ENCODE data around the gene GALNT2. TPM values are rescaled to one million over a fixed set of nuclear protein-coding genes. Genes with fewer than 3 reads are reported as not detected.

GALNT2 gene
- total and polyA plus RNA-seq, 10 donors, result 7.9 to 44.8 (median 36.9) TPM

DNA sequence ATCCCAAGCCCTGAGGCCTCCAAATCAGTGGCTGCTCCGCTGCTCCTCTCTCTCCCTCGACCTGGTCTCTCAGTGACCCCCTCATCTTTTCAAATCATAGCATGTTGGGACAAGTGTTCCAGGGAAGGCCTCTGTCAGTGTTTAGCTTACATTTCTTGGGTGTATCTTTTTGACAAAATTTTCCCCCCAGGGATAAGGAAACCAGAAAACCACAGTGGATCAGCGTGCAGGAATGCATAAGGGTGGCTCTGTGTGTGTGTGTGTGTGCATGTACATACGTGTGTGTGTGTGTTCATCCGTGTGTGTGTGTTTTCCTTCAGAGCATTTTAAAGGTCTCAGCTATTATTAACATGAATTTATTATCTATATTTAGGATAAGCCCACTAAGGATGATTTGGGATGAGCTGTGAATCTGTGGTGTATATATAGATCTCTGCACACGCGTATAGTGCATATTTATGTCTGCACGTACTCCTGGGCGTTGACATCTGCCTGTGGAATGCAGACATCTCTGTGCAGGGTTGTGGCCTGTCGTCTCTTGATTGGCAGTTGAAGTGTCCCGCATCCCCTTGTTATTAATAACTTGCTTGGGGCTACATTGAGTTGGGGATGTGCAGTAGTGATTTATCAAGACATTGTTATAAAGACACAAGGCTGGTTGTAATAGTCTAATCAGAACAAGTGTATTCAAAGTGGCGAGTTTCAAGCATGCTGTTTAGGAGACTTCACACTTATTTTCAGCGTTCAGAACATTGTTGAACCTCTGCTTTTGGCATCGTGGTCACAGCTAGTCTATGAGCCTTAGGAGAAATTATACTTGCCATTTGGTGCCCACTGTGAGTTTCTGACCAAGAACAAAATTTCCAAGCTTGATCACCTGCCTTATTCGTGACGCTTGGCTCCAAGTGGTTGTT lies 55.6 kb downstream of the GALNT2 start:
- H3K36me3 ChIP-seq, result peaks cover 0 to 11% (median 0%) of the 10 kb centered on the region in 6 donors
- WGBS, 5 donors, result 69 to 85% (median 77%) methylated on average over 16 of the region's 16 CpGs
- H3K9me3 ChIP-seq, result no peaks in the 10 kb centered on the region
- H3K4me3 ChIP-seq, result no peak overlapping the region
- no peak for DNase-seq
- H3K27ac ChIP-seq, result peak overlapping the region in 5 of 8 donors; percentile 39 to 75 (median 65)
- intact Hi-C loops (cut with DNase I; ENCODE audit: low total_unique reads), result no loop called here
- no peaks in the 10 kb centered on the region for H3K27me3 ChIP-seq (replicated peaks in 1 of 7)
- H3K4me1 ChIP-seq, result peaks cover 0 to 89% (median 41%) of the 10 kb centered on the region in 6 donors
- TF ChIP-seq POLR2AphosphoS5 (IDR thresholded peaks at IDR 0.05), result no peak
- TF ChIP-seq POLR2A (IDR thresholded peaks at IDR 0.05), result no peak
- TF ChIP-seq, protein P1, sequence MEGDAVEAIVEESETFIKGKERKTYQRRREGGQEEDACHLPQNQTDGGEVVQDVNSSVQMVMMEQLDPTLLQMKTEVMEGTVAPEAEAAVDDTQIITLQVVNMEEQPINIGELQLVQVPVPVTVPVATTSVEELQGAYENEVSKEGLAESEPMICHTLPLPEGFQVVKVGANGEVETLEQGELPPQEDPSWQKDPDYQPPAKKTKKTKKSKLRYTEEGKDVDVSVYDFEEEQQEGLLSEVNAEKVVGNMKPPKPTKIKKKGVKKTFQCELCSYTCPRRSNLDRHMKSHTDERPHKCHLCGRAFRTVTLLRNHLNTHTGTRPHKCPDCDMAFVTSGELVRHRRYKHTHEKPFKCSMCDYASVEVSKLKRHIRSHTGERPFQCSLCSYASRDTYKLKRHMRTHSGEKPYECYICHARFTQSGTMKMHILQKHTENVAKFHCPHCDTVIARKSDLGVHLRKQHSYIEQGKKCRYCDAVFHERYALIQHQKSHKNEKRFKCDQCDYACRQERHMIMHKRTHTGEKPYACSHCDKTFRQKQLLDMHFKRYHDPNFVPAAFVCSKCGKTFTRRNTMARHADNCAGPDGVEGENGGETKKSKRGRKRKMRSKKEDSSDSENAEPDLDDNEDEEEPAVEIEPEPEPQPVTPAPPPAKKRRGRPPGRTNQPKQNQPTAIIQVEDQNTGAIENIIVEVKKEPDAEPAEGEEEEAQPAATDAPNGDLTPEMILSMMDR (IDR thresholded peaks at IDR 0.05 in 8 of 11, conservative IDR thresholded peaks at IDR 0.05 in 3 of 11), result no peak

DNA sequence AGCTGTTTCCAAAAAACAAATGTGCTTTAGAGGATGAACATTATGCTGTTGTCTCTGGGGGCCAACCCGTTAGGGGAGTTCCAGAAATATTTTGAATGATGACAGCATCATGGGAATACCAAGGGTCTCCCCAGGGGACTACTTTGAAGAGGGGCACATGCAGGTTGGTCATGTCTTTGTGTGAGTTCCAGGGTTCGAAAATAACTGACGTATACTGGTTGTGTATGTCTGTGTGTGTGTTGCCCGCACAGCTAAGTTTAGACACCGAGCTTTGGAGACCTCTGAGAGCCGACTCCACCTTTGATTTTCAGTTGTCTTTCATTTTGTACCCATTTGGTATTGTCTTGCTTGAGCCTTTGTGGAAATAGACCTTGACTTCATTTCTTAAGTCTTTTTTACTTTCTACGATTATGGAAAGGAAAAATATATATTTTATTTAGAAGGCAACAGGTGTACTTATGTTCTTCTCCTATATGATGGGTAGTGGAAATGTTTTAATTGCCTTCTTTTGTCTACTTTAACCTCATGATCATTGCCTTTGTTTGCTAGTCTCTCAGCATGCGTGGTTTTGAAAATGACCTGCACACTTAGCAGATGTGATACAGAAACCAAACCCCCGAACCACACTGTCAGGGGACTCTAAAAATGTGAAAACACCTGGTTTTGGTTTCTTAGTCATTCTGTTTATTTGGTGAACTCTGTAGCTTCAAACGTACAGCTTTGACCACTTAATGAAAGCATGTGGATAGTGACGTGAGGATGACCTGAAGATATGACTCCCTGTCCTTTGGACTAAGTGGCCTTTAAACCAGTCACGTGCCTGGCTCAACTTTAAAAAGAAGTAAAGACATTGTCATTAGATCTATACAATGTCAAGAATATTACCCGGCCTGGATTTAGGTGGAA lies 56.5 kb downstream of the GALNT2 start:
- no peak overlapping the region for H3K4me3 ChIP-seq
- no peaks in the 10 kb centered on the region for H3K27me3 ChIP-seq (replicated peaks in 1 of 7)
- peak overlapping the region in 5 of 8 donors; percentile 39 to 75 (median 65) for H3K27ac ChIP-seq
- no peak for DNase-seq
- intact Hi-C loops (cut with DNase I; ENCODE audit: low total_unique reads), result no loop called here
- peaks cover 0 to 89% (median 43%) of the 10 kb centered on the region in 6 donors for H3K4me1 ChIP-seq
- 49 to 70% (median 65%) methylated on average over 13 of the region's 13 CpGs for WGBS, 5 donors
- no peak for TF ChIP-seq POLR2A (IDR thresholded peaks at IDR 0.05)
- peaks cover 0 to 11% (median 0%) of the 10 kb centered on the region in 6 donors for H3K36me3 ChIP-seq
- H3K9me3 ChIP-seq, result no peaks in the 10 kb centered on the region

DNA sequence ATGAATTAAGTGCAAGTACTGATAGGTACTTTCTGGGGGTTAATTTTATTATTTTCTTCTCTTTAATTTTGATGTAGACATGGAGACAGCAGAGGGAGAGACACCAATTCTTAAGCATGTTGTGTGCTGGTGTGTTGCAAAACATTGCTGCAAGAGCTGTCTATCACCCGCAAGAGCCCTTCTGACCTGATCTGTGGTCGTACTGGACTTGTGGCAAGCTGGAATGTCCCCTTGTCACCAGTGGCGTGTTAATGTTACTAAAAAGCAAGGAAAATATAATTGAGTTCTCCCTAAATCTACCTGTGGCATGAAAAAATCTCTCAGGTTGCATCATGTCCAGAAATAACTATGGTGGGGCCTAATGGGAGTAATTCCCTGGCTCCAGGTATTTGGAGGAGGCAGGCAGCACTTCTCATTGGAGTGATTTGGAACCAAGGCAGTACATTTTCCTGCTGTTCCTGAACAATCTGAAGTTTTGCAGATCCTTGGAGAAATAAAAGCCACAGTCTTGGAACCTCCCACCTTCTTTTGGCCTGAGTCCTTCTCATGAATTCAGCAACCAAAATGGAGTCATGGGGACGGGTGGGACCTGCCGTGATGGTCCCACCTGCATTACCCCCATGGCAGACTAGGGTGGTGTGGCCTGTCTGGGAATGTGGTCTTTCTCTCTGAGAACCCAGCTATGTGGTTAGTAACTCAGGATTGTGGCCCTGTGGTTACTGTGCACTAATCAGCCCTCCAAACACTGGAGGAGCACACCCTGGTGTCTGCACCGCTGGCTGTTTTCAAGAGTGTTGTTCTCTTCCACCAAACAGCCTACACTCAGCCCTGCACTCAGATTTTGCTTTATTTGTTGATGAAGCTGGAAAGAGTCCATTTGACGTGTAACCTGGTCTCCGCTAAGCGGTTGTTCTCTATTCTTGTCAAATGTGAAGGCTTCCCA lies 57.4 kb downstream of the GALNT2 start:
- Histone ChIP-seq H3K4me1 (peaks cover 0 to 87% (median 43%) of the 10 kb centered on the region in 6 donors), H3K27ac (peak overlapping the region in 6 of 8 donors; percentile 8 to 75 (median 52)), H3K9me3 (no peaks in the 10 kb centered on the region), H3K27me3 (replicated peaks in 1 of 7) (no peaks in the 10 kb centered on the region), H3K36me3 (peaks cover 0 to 11% (median 0%) of the 10 kb centered on the region in 6 donors), H3K4me3 (no peak overlapping the region)
- TF ChIP-seq POLR2AphosphoS5 (IDR thresholded peaks at IDR 0.05) (no peak), POLR2A (IDR thresholded peaks at IDR 0.05) (no peak)
- TF ChIP-seq, protein P1 (IDR thresholded peaks at IDR 0.05 in 8 of 11, conservative IDR thresholded peaks at IDR 0.05 in 3 of 11), result no peak
- DNase-seq, result no peak
- WGBS, 5 donors, result 74 to 90% (median 75%) methylated on average over 9 of the region's 9 CpGs
- intact Hi-C loops (cut with DNase I; ENCODE audit: low total_unique reads), result no loop called here

DNA sequence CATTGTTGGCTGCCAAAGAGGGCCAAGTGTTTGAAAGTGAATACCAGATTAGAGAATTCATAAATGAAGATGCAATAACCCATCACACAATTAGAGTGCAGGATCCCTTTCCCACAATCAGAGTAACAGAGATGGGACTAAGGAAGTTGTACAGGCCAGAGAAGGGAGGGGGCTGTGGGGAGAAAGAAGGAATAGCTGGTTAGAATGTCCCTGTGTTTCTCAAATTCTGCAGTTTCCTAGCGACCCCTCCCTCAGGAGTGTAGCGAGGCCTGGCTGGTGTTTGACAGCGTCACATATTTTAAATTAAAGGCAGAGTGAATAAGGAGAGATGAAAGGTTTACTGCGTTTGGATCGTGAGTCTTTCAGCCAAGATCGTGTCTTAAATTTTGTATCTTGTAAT lies 58.1 kb downstream of the GALNT2 start:
- Histone ChIP-seq H3K9me3 (no peaks in the 10 kb centered on the region), H3K27ac (peak overlapping the region in 1 of 8 donors; percentile 75), H3K4me1 (peaks cover 0 to 88% (median 43%) of the 10 kb centered on the region in 6 donors), H3K4me3 (no peak overlapping the region), H3K27me3 (replicated peaks in 1 of 7) (no peaks in the 10 kb centered on the region), H3K36me3 (peaks cover 0 to 8% (median 0%) of the 10 kb centered on the region in 6 donors)
- no peak for DNase-seq
- WGBS, 5 donors, result 91 to 95% (median 94%) methylated on average over 6 of the region's 6 CpGs
- intact Hi-C loops (cut with DNase I; ENCODE audit: low total_unique reads), result no loop called here
- TF ChIP-seq POLR2A (IDR thresholded peaks at IDR 0.05), result no peak
- TF ChIP-seq POLR2AphosphoS5 (IDR thresholded peaks at IDR 0.05), result no peak
- TF ChIP-seq, protein P1 (IDR thresholded peaks at IDR 0.05 in 8 of 11, conservative IDR thresholded peaks at IDR 0.05 in 3 of 11), result no peak

Measured in spleen (tissue), 11 donors.